GM19099 (cell line): ENCODE results near the gene BPIFB2.

ENCODE experiments used
- POLR2A ChIP-seq: IDR thresholded peaks from 3 replicates; pipeline ENCODE4 v1.6.1; 2011; ENCODE audit warnings: low read depth; ENCODE audit not compliant: insufficient read length; ENCODE audit errors: extremely low read depth

Gene BPIFB2

DNA sequence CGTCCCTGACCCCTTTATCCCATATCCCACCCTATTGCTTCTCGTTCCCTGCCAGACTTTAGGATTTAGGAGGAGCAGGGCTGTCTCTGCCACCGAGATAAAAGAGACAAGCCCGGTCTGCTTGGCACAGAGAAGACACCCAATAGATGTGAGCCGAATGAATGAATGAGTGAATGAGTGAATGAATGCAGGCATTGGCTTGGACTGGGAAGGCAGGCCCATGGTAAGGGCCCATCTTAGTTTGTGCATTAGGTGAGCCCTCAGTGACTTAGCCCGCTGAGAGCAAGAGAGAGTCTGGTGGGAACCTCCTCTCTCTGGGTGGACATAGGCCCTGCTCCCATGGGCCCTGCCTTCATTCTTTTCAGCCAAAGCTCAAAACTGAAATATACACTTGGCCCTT lies 23.1 kb downstream of the BPIFB2 start:
- TF ChIP-seq POLR2A: no peak

GRCh38 chr20:33031531-33031930 lies 24.0 kb downstream of the BPIFB2 start, which contains the start of gene BPIFB6:
Gene BPIFB6, plus strand, starts transcription at chr20:33031648. Its CDS starts 0 bp downstream, at chr20:33031648.
- no peak for TF ChIP-seq POLR2A

- TF ChIP-seq POLR2A: no peak
Observed at GRCh38 chr20:33032555-33032954, 25.1 kb downstream of the BPIFB2 start.

- no peak for TF ChIP-seq POLR2A
Observed at GRCh38 chr20:33033381-33033780, 25.9 kb downstream of the BPIFB2 start.

DNA sequence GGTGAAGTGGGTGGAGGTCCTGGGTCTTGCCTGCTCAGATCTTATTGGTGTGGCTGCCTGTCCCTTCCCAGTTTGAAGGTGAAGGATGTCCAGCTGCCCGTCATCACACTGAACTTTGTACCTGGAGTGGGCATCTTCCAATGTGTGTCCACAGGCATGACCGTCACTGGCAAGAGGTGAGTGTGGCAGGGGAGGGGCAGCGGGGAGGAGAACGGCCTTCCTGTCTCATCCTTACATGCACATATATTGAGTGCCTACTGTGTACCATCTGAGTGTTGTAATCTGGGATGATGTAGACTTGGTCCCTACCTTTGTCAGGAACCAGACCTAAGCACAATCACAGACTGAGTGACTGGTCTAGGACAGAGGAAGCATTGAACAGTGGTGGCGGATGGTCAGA lies 26.6 kb downstream of the BPIFB2 start:
- TF ChIP-seq POLR2A: no peak

- TF ChIP-seq POLR2A: no peak
Observed at GRCh38 chr20:33034901-33035492, 27.5 kb downstream of the BPIFB2 start.

DNA sequence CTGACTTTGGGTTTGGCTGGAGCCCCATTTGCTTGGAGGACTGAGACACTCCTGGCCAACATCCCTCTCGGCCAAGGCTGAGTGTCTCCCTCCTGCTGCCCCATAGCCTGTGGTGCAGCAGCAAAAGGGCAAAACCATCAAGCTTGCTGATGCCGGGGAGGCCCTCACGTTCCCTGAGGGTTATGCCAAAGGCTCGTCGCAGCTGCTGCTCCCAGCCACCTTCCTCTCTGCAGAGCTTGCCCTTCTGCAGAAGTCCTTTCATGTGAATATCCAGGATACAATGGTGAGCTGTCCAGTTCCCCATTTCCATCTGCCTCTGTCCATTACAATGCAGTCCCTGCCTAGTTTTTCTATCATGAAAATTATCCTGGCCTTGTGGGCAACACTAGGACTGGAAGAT lies 30.0 kb downstream of the BPIFB2 start:
- TF ChIP-seq POLR2A: no peak

GRCh38 chr20:33038243-33038642 lies 30.7 kb downstream of the BPIFB2 start:
- TF ChIP-seq POLR2A: no peak

- TF ChIP-seq POLR2A: no peak
Observed at GRCh38 chr20:33042430-33042829, 34.9 kb downstream of the BPIFB2 start.

DNA sequence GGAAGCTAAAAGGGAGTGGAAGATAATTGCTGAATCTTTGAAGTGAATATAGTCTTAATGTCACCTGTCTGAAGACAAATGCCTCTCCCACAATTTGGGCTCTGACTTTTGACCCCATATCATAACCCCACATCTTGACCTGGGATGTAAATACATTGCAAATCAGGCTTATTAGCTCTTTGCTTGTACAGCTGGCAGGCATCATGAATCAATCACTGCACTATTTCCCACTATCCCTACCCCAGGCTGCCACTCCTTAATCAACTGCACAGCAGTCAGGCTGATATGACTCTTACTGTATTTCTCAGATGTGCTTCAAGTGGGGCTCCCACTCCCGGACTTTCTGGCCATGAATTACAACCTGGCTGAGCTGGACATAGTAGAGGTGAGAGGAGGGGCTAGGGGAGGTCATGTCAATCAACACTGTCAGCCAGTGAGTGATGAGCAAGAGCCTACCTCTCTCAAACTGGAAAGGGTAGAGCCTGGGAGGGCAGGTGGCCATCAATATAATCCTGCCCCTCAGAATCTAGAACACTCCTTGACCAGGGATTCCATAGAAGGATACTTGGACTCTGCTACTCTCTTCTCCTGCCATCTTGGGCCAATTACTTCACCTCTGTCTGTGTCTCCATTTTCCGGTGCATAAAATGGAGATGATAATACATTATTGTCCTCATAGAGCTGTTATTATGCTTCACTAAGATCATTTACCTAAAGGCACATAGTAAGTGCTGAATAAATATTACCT lies 35.7 kb downstream of the BPIFB2 start:
- TF ChIP-seq POLR2A: no peak

DNA sequence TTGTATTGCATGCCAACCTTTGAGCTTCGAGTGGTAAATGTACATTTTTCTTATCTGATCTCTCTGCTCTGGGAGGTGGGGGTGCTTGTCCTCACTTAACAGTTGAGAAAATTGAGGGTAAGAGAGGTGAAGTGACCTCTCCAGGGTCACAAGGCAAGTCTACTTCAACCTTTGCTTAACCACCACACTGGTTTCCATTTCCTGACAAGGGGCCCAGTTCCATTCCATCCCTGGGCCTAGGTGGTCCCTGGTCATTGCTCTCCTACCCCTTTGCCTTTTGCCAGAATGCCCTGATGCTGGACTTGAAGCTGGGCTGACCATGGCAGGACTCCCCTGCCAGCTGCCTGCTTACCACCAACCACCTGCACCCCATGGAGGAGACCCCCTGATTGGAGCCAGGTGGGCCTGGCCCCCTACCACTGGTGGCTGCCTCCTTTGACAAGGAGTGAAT lies 36.3 kb downstream of the BPIFB2 start:
- no peak for TF ChIP-seq POLR2A

DNA sequence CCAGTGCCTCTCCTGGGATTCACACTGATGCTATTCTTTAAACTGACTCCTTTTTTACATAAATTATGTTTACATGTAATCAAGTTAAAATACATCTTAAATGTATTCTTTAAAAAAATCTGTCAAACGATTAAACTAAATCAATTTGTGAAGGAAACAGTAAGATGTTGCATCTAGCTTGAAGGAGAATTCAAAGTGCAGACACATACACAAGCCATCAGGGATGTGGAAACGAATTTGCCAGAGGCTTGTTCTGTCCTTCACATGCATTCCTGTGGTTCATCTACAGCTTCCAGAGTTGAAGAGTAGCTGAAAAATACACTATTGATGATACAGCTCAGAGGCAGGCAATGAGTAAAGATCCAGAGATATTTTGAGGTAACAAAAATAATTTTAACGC lies 38.9 kb downstream of the BPIFB2 start:
- no peak for TF ChIP-seq POLR2A

- no peak for TF ChIP-seq POLR2A
Observed at GRCh38 chr20:33051333-33051732, 43.8 kb downstream of the BPIFB2 start.

DNA sequence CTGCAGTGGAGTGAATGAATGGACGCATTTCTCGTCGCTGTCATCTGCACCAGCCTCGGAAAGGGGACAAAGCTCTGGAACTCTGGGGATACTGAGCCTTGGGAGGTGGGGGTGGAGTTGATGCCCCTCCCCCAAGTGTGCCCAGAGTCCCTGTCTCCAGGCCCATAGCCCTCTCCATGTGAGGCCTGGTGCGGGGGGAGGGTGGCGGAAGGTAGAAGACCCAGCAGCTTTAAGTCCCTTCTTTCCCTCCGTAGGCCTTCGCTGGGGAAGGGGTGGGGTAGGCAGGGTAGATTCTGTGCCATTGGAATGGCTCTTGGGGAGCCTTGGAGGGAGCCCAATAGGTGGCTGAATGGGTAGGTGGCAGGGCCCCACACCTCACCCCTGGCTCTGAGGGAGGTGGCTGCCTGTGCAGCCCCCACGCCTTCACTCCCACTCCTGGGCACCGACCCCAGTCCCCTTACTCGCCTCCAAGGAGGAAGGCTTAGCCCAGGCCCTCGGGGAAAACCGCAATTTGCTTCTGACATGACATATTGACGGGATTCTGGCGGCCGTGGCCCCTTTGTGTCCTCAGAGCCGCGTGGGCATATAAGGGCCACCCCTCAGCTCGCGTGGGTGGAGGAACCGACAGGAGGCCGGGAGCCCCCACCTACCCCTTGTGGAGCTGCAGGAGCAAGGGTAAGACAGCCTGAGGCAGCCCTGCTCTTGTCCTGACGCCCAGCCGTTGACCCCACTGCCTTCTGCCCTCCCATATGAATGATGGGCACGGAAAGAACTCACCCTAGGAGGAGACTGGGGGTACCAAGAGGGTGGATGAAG lies 46.0 kb downstream of the BPIFB2 start, which contains the start of gene BPIFB3:
TSS of gene BPIFB3 (plus strand) at position 613 of the 816 bp plus-strand sequence. CDS start 1,533 bp downstream, outside the sequence.
- TF ChIP-seq POLR2A: no peak

- TF ChIP-seq POLR2A: no peak
Observed at GRCh38 chr20:33054381-33054780, 46.9 kb downstream of the BPIFB2 start.
